ENCODE measurements around the gene CDC14B. TPM values are rescaled to one million over a fixed set of nuclear protein-coding genes. Genes with fewer than 3 reads are reported as not detected.

CDC14B gene
- total RNA-seq, 1 experiment from 2014 or later: 29.8 TPM

GRCh38 chr9:96522366-96522765, 97.3 kb downstream of the CDC14B start:
- Mint-ChIP-seq H3K27me3 (ENCODE audit: unreplicated experiment) (no peaks in the 10 kb centered on the region), H3K27ac (ENCODE audit: unreplicated experiment) (no peak overlapping the region), H3K9me3 (ENCODE audit: low read depth, unreplicated experiment) (no peaks in the 10 kb centered on the region), H3K4me3 (ENCODE audit: low read depth, unreplicated experiment) (no peak overlapping the region), H3K36me3 (ENCODE audit: insufficient read depth, unreplicated experiment) (no peaks in the 10 kb centered on the region), H3K4me1 (ENCODE audit: low read depth, unreplicated experiment) (no peaks in the 10 kb centered on the region)
- no peak for TF ChIP-seq CTCF (IDR thresholded peaks at IDR 0.05; ENCODE audit: unreplicated experiment)
- CTCF ChIA-PET: no interaction called here
- no peak for DNase-seq
- BruUV-seq (replicated peaks): no TSS peak
- intact Hi-C loops (cut with micrococcal nuclease; ENCODE audit: unreplicated experiment): no loop called here

DNA sequence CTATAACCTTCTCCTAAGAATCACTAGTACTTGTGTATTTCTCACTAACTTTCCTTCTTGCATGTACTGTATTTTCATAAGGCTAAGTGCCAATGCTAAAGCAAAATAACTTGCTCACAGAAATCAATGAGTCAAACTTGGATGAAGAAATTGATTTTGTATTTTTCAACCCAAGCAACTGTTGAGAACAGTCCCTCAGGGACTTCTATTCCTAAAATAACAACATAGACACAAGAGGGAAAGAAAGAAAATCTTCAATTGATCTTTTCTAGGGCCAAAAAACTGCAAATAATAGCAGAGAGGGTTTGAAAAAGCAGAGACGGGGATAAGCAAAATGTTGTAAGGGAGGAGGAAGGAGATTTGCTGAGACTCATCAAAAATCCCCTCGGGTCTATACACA, 99.9 kb downstream of the CDC14B start:
- Mint-ChIP-seq H3K9me3 (ENCODE audit: low read depth, unreplicated experiment) (no peaks in the 10 kb centered on the region), H3K27ac (ENCODE audit: unreplicated experiment) (no peak overlapping the region), H3K36me3 (ENCODE audit: insufficient read depth, unreplicated experiment) (no peaks in the 10 kb centered on the region), H3K4me3 (ENCODE audit: low read depth, unreplicated experiment) (no peak overlapping the region), H3K4me1 (ENCODE audit: low read depth, unreplicated experiment) (no peaks in the 10 kb centered on the region), H3K27me3 (ENCODE audit: unreplicated experiment) (no peaks in the 10 kb centered on the region)
- TF ChIP-seq CTCF (IDR thresholded peaks at IDR 0.05; ENCODE audit: unreplicated experiment): no peak
- no peak for DNase-seq
- intact Hi-C loops (cut with micrococcal nuclease; ENCODE audit: unreplicated experiment): no loop called here
- no TSS peak for BruUV-seq (replicated peaks)
- CTCF ChIA-PET: no interaction called here

DNA sequence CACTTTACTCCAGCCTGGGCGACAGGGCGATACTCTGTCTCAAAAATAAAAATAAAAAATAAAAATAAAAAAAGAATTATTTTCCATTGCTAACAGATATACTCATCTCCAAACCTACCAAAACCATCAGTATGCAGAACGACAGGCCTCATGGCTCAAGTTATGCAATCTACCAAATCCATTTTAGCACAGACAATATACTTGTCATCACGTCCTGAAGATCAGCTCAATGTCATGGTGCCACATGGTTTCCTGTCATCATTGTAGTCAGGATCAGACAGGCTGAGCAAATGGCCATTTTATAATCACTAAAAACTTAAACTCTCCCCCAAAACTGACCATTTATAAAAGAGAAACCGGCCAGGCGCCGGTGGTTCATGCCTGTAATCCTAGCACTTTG, 100.5 kb downstream of the CDC14B start:
- Mint-ChIP-seq H3K27me3 (ENCODE audit: unreplicated experiment) (no peaks in the 10 kb centered on the region), H3K36me3 (ENCODE audit: insufficient read depth, unreplicated experiment) (no peaks in the 10 kb centered on the region), H3K9me3 (ENCODE audit: low read depth, unreplicated experiment) (no peaks in the 10 kb centered on the region), H3K4me3 (ENCODE audit: low read depth, unreplicated experiment) (no peak overlapping the region), H3K4me1 (ENCODE audit: low read depth, unreplicated experiment) (no peaks in the 10 kb centered on the region), H3K27ac (ENCODE audit: unreplicated experiment) (no peak overlapping the region)
- intact Hi-C loops (cut with micrococcal nuclease; ENCODE audit: unreplicated experiment): no loop called here
- no TSS peak for BruUV-seq (replicated peaks)
- no peak for DNase-seq
- TF ChIP-seq CTCF (IDR thresholded peaks at IDR 0.05; ENCODE audit: unreplicated experiment): no peak
- CTCF ChIA-PET: no interaction called here

- no peaks in the 10 kb centered on the region for H3K36me3 Mint-ChIP-seq (ENCODE audit: insufficient read depth, unreplicated experiment)
- no peaks in the 10 kb centered on the region for H3K27me3 Mint-ChIP-seq (ENCODE audit: unreplicated experiment)
- no peak for TF ChIP-seq CTCF (IDR thresholded peaks at IDR 0.05; ENCODE audit: unreplicated experiment)
- no peaks in the 10 kb centered on the region for H3K4me1 Mint-ChIP-seq (ENCODE audit: low read depth, unreplicated experiment)
- no peaks in the 10 kb centered on the region for H3K9me3 Mint-ChIP-seq (ENCODE audit: low read depth, unreplicated experiment)
- H3K27ac Mint-ChIP-seq (ENCODE audit: unreplicated experiment): no peak overlapping the region
- CTCF ChIA-PET: no interaction called here
- no TSS peak for BruUV-seq (replicated peaks)
- DNase-seq: no peak
- H3K4me3 Mint-ChIP-seq (ENCODE audit: low read depth, unreplicated experiment): no peak overlapping the region
- intact Hi-C loops (cut with micrococcal nuclease; ENCODE audit: unreplicated experiment): no loop called here
Measured at GRCh38 chr9:96515621-96516470, 103.8 kb downstream of the CDC14B start.

Measured in Calu3 (cell line).